Measurements from ENCODE around the gene ELOVL2.
"Not testable (repeated sequence)": the region's sequence is repeated elsewhere in the genome, so short reads cannot be mapped to it uniquely, and the experiment has no call there.

The ELOVL2 gene

DNA sequence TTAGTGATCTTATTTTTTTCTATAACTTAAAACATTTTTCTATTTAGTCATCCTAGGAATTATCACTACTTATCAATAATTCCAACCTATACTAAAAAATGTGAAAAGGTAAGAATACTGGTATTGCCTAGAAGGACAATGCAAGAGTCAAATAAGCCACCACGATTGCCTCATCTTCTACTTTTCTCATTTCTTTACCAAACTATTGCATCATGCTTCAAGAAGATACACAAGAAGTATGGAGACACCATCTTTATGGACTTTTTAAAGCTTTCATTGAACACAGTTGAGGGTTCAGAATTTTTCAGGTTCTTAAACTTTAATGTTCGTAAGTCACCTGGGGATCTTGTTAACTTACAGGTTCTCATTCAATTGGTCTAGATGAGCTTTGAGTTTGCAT, 25.9 kb downstream of the ELOVL2 start:
- DNase-seq, result no peak

DNA sequence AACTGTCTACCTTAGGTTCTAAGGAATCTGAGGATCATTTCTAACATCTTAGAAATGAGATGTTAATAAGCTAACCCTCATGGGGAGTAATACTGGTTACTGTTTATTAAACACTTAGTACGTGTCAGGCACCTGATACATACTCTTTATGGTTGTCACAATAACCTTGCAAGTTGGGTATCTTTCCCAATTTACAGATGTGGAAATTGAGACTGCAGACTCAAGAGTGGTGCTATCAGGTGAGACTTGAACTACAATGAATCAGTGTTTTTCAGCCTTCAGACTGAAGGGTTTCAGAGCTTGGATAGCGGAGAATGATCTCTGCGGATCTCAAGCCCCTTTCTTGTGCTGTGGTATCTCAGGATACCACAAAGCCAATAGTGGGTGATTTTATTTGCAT, 27.0 kb downstream of the ELOVL2 start:
- no peak for DNase-seq

DNA sequence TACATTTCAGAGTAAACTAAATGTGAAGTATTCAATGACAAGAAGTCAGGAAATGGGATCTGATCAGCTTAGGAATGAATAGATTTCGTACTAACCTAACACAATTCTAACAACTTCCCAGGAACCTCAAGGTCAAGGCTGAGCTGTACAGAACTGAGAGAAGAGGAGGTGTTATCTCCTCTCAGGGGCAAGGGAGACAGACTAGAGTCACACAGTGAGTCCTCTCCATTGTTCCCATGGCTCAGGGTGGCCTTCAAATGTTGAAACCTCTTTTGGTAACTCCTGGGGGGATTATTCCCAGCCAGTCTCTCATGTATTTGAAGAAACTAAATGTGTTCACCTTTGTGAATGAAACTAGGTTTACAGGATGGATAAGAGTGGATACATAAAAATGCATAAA, 27.7 kb downstream of the ELOVL2 start:
- DNase-seq, result no peak

DNA sequence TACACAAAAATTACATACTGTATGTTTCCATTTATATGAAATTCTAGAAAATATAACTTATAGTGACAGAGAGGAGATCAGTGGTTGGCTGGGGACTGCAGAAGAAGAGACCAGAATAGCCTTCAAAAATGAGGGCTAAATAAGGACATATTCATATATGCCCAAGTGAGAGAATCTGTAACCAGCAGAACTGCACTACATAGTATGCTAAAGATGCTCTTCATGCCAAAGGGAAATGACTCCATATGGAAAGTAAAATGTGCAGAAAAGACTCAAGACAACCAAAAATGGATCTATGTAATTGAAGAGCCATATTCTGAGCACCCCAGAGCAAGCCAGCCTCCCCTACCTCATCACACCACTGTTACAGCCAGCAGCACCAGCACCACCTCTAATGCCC, 29.0 kb downstream of the ELOVL2 start:
- DNase-seq, result no peak

DNA sequence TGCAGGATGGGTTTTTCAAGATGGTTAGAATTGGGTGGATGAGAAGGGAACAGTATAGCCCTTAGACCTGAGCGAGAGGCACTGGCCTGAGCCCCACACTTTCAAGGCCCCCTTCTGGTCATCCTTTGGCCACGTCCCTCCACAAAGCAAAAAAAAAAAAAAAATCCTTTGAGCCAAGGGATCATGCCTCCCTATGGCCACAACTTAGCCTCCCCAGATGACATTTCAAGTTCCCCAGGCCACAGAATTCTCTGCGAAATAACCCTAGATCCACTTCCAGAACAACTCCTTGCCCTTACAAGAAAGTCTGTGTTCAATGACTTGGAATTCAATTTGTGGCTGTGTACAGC, 30.4 kb downstream of the ELOVL2 start:
- DNase-seq, result no peak

DNA sequence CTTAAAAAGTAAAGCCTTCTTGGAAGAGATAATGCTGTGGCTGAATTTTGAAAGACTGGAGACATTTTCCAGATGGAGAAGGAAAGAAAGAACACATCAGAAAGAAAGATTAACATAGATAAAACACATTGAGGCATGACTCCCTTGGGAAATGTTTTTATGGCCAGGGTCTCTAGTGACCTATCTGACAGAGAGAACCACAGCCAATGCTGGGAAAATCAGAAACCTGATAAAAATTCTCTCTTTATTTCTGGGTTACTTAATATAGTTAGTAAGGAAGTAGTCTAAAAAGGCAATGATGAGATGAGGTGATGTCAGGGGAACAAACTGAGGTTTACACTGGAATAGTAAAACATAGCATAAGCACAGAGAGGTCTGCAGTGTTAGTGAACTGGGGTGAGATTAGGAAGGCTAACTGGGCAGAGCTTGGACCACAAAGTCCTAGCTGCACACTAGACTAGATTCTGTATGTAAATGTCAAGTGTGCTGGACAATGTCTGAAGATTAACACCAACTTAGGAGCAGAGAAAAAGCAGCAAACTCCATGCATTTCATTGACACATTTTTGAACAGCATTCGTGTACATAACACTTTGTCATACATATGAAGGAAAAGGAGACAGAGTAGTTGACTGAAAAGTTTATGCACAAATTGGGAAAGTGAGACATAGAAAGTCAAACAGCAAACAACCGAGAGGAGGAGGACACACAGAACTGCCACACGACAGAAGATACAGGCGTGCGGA, 31.0 kb downstream of the ELOVL2 start:
- no peak for DNase-seq

DNA sequence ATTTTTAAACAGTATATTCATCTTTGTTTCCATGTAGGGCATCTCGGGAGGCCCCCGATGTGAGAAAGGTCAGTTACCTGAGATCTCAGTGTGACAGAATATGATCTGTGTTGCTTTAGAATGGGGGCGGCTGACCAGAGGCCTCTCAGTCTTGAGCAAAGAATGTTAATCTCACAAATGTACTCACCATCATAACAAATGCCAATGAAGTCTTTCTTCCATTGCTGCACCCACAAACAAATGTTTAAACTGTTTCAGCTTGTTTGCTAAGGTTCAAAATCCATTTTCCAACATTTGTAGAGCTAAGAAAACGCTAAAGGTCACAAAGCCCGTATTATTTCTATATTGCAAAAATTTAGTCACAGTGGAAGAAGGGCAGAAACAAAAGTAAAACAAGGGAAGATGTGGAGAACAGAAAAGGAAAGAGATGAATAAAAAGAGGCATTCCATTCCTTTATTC, 31.8 kb downstream of the ELOVL2 start:
- DNase-seq, result no peak

DNA sequence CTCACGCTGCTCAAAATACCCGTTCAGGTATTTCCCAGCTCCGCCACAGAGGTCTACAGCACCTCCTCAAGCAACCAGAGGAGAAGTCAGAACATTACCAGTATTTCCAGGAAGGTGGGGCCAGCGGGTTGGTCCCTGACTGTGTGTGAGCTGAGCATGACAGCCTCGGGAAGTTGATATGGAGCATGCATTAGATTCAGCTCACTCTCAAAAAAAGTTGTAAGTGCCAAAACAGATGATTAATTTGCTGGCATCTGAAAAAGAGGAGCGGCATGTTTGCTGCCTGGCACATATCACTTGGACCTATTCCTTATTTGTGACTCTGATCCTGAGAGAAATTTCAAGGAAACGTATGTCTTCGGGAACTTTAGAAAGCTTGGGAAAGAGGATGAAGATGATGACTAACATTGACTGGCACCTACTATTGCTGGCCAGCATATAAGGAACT, 32.3 kb downstream of the ELOVL2 start:
- DNase-seq, result no peak

DNA sequence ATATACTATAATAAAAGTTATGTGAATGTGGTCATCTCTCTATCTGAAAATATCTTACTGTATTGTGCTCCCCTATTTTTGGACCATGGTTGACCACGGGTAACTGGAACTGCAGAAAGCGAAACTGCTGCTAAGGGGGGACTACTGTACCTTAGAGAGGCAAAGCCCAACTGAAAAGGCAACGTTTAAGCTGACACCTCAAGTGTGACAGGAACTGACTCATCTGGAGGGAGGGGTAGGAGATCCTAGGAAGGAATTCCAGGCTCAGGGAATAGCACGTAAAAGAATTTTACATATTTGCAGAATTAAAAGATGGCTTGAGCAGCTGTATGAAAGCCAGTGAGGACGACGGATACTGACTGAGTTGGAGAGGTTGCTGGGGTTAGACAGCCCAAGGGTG, 34.8 kb downstream of the ELOVL2 start:
- DNase-seq, result no peak

DNA sequence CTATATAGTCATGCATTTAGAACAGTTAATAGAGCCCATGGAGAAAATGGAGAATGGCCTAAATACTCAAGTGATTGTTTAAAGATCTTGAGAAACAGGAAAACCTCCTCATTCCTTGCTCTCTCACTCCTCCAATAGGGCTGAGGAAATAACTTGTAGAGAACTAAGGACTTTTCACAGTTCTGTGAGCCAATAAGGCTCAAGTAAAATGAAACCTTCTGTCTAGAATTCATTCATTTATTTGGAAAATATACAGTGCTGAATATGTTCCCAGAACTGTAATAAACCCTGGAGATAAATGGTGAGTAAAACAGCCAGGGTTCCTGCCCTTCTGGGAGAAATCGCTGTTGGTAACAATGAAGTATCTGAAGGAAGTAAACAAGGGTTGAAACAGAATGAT, 35.3 kb downstream of the ELOVL2 start:
- DNase-seq, result no peak

DNA sequence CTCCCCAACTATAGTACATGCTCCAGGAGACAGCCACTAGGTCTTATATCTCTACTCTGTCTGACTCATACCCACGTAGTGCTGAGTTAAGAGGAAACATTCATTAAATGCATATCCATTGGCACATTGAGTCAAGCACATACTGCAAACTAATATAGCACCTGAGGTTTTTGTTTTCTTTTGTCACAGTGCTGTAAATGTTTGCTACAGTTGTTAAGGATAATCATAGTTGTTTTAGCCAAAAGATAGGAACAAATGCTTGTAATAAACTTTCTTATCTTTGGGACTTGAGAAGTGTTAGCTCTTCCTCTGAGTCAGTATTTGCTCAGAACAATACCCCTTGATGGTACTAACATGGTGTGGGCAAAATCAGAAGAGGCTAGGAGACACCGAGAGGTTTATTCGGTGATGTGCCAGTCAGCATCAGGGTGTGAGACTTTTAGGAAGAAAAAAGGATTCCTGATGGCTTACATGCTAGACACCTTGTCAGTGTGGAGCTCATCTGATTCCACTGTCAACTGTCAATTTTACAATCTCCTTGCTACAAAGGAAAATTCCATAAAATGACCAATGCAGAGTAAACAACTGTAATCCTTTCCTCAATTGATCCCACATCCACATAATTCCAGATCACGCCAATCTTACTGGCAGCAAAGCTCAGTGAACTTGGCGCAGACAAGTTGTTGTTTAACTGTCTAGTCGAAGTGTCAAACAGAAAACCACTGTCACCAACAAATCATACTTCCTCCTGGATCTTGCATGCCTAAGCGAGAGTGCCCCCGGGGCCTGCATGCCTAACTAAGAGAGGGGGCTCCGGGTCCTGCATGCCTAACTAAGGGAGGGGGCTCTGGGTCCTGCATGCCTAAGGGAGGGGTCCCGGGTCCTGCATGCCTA, 36.1 kb downstream of the ELOVL2 start:
- DNase-seq, result no peak

DNA sequence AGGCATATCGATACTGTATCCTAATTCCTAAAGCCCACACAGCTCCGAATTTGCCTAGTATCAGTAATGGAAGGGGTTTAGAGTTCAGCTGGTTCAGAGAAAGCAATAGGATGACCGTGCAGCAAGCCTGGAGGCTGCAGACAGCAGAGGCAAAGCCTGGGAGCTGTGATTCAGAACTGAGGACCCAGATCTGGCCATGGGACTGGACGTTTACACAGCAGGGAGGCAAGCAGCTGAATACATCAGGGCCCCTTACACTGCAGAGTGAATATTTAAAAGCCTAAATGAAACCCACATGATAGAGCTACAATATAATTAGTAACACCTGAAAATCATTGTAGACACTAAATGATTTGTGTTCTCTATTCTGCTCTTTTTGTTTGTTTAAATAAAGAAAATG, 38.0 kb downstream of the ELOVL2 start:
- DNase-seq, result no peak

DNA sequence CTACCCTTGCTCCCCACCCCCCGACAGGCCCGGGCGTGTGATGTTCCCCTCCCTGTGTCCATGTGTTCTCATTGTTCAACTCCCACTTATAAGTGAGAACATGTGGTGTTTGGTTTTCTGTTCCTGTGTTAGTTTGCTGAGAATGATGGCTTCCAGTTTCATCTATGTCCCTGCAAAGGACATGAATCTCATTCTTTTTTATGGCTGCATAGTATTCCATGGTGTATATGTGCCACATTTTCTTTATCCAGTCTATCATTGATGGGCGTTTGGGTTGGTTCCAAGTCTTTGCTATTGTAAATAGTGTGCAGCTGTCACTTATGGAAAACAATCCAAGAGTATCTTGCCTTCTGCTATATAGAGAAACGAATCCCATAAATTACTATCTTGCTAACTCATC, 40.8 kb downstream of the ELOVL2 start:
- not testable (repeated sequence) for DNase-seq

DNA sequence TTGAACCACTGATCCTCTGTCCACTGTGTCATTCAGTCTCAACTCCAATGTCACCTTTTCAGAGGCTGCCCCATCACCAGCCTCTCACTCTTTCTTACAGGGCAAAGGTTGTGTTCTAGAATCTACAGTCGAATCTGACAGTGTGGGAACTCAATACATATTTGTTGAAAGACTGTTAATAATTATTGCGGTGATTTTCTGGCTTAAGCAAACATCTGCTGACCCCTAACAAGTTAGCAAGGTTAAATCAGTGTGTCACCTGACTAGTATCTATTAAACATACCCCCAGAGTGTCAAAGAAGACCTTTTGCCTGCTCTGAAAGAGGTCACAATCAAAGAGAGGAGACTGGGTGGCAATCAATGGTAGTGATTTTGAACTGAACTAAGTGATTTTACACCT, 41.9 kb downstream of the ELOVL2 start:
- DNase-seq, result no peak

DNA sequence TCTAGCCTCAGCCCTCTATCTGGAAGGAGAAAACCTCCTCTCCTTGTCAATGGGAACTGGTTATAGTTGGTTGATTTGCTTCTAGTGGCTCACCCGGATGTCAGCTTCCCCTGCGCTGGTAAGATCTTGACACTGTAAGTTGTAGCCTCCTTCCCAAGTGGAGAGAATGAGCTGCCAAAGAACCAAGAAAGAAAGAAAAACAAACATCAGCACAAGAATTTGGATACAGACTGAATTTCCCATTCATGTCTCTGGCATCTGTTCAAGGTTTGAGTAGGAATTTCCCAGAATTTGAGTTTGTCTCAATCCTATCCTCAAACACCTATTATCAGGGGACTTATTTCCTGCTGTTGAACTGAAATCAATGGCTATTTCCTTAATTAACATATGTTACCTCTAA, 44.1 kb downstream of the ELOVL2 start:
- DNase-seq, result no peak

DNA sequence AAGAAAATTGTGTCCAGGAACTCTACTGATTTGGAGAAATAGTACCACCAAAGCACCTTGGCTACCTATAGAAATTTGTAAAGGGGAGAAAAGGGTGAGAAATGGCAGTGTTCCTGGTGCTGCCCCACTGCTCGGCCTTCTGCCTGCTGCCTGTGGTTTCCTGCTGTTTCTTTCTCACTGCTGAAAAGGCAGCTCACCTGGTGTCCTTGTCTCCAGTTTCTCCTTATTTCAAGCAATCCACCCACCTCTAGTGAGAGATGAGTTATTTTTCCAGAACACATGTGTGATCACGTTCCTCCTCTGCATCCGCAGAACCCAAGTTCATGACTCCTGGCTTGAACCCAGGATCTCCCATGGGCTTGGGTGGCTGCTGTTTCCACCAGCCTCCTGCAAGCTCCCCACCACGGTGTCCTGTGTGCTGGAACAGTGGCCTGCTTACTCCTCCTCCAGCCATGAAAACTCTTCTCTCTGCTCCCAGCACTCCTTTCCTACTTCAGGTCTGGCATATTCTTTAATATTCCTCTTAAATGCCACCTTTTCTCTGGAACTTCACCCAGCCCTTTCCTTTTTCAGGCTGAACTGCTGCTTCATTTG, 48.9 kb downstream of the ELOVL2 start:
- no peak for DNase-seq

DNA sequence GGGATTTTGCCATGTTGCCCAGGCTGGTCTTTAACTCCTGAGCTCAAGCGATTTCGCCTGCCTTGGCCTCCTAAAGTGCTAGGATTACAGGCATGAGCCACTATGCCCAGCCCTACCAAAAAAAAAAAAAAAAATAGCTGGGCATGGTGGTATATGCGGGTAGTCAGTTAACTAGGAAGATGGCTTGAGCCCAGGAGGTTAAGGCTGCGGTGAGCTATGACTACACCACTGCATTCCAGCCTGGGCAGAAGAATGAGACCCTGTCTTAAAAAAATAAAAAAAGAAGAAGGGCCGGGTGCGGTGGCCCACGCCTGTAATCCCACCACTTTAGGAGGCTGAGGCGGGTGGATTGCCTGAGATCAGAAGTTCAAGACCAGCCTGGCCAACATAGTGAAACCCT, 50.2 kb downstream of the ELOVL2 start:
- no peak for DNase-seq

DNA sequence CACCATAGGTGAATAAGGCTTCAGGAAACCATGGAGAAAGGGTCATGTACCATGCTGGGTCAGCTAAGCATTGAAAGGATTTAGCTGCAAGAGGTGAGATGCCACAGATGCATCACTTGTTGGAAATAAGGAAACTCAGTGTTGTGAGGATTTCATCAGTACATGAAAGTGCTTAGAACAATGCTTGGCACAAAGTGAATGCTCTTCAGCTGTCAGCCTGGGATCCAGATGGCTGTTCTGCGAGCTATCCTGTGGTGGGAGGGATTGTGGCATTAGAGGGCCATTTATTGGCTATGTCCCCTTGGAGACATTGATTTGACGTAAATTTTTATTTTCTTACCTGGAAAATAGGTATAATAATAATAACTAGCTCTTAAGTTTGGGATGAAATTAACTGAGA, 53.0 kb downstream of the ELOVL2 start:
- DNase-seq, result no peak

DNA sequence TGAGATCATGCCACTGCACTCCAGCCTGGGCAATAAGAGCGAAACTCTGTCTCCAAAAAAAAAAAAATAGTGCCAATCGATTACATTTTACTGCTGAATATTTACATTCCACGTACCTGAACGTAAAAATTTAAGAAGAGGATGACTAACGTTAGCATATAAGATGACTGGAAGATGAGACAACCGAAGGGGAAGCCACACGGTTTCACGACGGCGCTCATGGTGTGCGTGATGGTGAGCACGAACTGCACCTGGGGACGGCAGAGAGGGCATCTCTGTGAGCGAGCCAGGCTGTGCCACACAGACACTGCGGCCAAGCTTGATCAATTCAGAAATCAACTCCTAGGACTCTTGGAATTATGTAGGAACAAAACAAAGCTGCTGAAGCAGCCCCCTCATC, 54.5 kb downstream of the ELOVL2 start:
- DNase-seq, result no peak

DNA sequence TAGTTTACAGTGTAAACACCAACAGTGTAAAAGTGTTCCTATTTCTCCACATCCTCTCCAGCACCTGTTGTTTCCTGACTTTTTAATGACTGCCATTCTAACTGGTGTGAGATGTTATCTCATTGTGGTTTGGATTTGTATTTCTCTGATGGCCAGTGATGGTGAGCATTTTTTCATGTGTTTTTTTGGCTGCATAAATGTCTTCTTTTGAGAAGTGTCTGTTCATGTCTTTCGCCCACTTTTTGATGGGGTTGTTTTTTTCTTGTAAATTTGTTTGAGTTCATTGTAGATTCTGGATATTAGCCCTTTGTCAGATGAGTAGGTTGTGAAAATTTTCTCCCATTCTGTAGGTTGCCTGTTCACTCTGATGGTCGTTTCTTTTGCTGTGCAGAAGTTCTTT, 59.1 kb downstream of the ELOVL2 start:
- DNase-seq, result not testable (repeated sequence)

DNA sequence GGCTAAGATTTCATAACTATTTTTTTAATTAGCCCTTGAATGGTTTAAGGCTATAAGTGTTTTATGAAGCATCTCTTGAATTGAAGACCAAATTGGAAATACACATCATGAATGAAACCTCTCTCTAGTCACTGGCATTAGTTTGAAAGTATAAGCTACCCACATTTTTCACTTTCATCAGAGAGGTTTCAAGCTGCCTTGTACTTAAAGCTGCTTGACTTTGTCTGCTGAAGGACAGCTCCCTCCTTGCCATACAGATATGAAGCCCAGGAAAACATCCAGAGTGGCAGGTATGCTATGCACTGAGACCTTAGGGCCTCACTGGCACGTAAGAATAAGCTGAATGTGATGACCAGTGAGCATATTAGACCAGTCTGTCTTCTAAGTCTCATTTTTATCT, 62.7 kb downstream of the ELOVL2 start:
- DNase-seq, result no peak

DNA sequence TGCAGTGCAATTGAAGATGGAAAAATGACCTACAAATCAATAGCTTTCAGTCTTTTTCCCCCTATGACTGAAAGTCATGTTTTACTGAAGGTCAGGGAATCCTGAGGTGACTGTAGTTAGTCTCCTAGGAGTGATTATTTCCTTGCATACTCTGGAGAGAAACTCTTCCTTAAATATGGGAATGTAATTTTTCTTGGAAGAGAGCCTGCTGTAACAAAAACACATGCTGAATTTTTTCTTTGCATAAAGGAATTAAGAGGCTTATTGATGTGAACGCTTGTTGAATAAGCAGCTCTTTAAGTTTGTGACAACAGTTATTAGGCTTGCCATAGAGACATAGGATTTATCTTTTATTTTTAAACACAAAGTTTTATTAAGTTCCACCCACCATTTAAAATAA, 64.5 kb downstream of the ELOVL2 start:
- no peak for DNase-seq

DNA sequence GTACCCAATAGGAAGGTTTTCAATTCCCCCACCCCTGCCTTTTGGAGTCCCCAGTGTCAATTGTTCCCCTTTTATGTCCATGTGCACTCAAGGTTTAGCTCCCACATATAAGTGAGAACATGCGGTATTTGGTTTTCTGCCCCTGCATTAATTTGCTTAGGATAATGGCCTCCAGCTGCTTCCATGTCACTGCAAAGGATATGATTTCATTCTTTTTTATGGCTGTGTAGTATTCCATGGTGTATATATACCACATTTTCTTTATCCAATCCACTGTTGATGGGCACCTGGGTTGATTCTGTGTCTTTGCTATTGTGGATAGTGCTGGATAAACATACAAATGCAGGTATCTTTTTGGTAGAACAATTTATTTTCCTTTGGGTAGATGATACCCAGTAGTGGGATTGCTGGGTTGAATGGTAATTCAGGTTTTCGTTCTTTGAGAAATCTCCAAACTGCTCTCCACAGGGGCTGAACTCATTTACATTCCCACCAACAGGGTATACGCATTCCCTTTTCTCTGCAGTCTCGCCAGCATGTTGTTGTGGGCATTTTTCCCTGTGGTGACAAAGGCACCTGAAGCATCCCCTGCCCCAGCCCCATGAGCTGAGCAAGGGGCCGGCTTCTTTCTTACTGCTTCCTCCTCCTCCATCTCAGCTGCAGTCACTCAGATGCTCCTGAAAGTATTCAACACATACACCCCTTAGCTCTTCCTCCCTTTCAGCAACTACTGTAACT, 66.7 kb downstream of the ELOVL2 start:
- no peak for DNase-seq

Measured in NCI-H524 treated with DMSO at 0.1 percent for 48 hours (cell line).